Measurements from ENCODE around the gene CLIC3. TPM values are rescaled to one million over a fixed set of nuclear protein-coding genes. Genes with fewer than 3 reads are reported as not detected.

The CLIC3 gene, protein sequence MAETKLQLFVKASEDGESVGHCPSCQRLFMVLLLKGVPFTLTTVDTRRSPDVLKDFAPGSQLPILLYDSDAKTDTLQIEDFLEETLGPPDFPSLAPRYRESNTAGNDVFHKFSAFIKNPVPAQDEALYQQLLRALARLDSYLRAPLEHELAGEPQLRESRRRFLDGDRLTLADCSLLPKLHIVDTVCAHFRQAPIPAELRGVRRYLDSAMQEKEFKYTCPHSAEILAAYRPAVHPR
- under 1 TPM in 2 of 6 experiments, not detected in 4; 0.37 to 0.51 TPM for total RNA-seq
- long read RNA-seq, partial matches to known transcripts: 1 of 1 reads
- long read RNA-seq, other reads (novel, unspliced or antisense): 0 of 1 reads

DNA sequence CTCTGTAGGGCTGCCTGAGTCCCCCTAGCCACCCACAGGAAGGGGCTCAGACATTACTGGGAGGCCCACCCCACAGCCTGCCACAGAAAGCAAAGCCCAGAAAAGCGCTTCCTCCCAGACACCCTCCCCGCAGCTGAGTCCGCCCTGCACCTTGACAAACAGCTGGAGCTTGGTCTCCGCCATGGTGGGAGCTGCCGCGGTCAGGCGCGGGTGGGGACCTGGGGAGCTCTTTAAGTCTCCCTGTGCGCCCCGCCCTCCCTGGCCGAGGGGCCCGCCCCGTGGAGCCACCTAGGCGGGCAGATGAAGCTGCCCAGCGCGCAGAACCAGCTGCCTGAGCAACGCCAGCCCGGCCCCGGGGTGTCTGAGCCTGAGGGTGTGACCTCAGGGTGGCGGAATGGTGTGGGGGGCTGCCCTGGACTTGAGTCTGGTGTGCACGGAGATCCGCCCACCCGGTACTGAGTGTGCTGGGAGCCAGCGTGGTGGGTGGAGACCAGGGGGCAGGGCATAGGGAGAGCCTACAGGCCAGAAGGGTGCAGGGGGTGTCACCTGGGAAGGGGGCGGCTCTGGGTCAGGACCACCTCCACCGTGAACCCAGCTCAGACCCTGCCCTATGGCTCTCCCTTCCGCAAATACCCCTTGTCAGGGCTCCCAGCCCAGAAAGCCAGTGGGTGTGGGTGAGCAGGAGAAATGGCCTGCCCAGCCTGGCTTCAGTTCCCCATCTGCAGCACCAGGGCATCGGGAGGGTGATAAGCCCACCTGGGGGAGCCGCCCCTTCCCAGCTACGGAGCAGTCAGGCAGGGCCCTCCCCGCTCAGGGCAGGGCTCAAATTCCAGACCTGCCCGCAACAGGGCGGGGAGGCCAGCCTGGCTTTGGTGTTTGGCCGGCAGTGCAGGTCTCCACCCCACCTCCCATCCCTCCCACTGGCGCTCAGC, at the start of gene CLIC3:
CLIC3 (minus strand) TSS at position 208 of the 932 bp plus-strand sequence; CDS start at position 183, 25 bp downstream.
- DNase-seq: no peak
- intact Hi-C loops (cut with DNase I): no loop called here
- Histone ChIP-seq H3K36me3 (no peaks in the 10 kb centered on the region), H3K9me3 (no peaks in the 10 kb centered on the region), H3K4me3 (no peak within 1 kb of the TSS), H3K4me1 (peaks cover 0 to 14% (median 5%) of the 10 kb centered on the region in 4 donors), H3K27ac (peak within 1 kb of the TSS in 1 of 3 donors; percentile 29), H3K27me3 (no peaks in the 10 kb centered on the region)
- 17% methylated on average over 1 of the region's 35 CpGs for WGBS (ENCODE audit: insufficient coverage, low coverage, low lambda C conversion rate, missing lambda C conversion rate)
- TF ChIP-seq, protein P1, sequence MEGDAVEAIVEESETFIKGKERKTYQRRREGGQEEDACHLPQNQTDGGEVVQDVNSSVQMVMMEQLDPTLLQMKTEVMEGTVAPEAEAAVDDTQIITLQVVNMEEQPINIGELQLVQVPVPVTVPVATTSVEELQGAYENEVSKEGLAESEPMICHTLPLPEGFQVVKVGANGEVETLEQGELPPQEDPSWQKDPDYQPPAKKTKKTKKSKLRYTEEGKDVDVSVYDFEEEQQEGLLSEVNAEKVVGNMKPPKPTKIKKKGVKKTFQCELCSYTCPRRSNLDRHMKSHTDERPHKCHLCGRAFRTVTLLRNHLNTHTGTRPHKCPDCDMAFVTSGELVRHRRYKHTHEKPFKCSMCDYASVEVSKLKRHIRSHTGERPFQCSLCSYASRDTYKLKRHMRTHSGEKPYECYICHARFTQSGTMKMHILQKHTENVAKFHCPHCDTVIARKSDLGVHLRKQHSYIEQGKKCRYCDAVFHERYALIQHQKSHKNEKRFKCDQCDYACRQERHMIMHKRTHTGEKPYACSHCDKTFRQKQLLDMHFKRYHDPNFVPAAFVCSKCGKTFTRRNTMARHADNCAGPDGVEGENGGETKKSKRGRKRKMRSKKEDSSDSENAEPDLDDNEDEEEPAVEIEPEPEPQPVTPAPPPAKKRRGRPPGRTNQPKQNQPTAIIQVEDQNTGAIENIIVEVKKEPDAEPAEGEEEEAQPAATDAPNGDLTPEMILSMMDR (IDR thresholded peaks at IDR 0.05): no peak
- no peak for TF ChIP-seq POLR2A (IDR thresholded peaks at IDR 0.05)
- ATAC-seq: peak in 2 of 4 donors; percentile 1 to 7

DNA sequence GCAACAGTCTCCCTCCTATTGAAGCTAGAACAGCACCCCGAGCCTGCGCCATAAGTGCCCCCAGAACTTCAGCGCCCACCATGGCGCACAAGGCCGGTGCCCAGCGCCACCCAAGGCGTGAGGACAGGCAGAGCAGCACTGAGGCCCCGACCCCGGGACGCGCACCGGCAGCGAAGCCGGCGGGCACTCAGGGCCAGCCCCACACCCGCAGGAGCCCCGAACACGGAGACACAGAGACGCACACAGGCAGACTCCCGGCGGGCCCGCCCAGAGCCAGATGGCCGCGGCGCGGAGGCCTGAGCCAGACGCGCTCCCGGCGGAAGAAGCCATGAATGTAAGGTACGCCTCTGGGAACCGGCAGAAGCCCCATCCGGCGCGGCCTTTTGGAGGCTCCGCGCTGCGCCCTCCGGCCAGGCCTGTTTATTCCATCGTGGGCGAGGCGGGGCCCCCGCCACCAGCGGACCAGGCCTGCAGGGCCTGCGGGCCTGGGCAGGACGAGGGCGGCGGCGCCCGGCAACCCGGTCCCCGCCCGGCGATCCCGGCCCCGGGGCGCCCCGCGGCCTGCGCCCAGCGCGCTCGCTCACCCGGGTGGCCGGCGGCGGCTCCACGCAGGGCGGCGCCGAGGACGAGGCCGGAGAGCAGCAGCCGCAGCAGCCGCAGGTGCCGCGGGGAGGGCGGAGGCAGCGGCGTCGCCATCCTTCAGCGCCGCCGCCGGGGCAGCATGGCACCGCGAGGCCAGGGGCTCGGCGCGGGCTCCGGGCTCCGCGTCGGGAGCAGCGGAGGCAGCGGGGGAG, 49.1 kb upstream of the CLIC3 start:
- Histone ChIP-seq H3K4me1 (peaks cover 0 to 9% (median 0%) of the 10 kb centered on the region in 4 donors), H3K36me3 (no peaks in the 10 kb centered on the region), H3K27ac (peak overlapping the region in 2 of 3 donors; percentile 13 to 51), H3K9me3 (no peaks in the 10 kb centered on the region), H3K4me3 (peak overlapping the region; percentile 31 to 48 (median 35)), H3K27me3 (peaks cover 3 to 23% of the 10 kb centered on the region in 2 donors)
- TF ChIP-seq, protein P1 (IDR thresholded peaks at IDR 0.05): no peak
- no peak for TF ChIP-seq POLR2A (IDR thresholded peaks at IDR 0.05)
- DNase-seq: no peak
- WGBS (ENCODE audit: insufficient coverage, low coverage, low lambda C conversion rate, missing lambda C conversion rate): 0% methylated on average over 11 of the region's 96 CpGs
- intact Hi-C loops (cut with DNase I): no loop called here
- ATAC-seq: no peak

GRCh38 chr9:137044502-137045177, 48.3 kb upstream of the CLIC3 start:
- 23% methylated on average over 10 of the region's 18 CpGs for WGBS (ENCODE audit: insufficient coverage, low coverage, low lambda C conversion rate, missing lambda C conversion rate)
- no peaks in the 10 kb centered on the region for H3K9me3 ChIP-seq
- ATAC-seq (no peak), DNase-seq (no peak)
- intact Hi-C loops (cut with DNase I): no loop called here
- no peak overlapping the region for H3K27ac ChIP-seq
- peak overlapping the region; percentile 28 to 48 (median 29) for H3K4me3 ChIP-seq
- H3K36me3 ChIP-seq: no peaks in the 10 kb centered on the region
- no peak for TF ChIP-seq POLR2A (IDR thresholded peaks at IDR 0.05)
- TF ChIP-seq, protein P1 (IDR thresholded peaks at IDR 0.05): no peak
- peaks cover 0 to 9% (median 0%) of the 10 kb centered on the region in 4 donors for H3K4me1 ChIP-seq
- peaks cover 3 to 23% of the 10 kb centered on the region in 2 donors for H3K27me3 ChIP-seq

GRCh38 chr9:137044037-137044436, 47.7 kb upstream of the CLIC3 start:
- 8% methylated on average over 6 of the region's 12 CpGs for WGBS (ENCODE audit: insufficient coverage, low coverage, low lambda C conversion rate, missing lambda C conversion rate)
- ATAC-seq (no peak), DNase-seq (no peak)
- Histone ChIP-seq H3K4me1 (peaks cover 0 to 9% (median 0%) of the 10 kb centered on the region in 4 donors), H3K27ac (no peak overlapping the region), H3K27me3 (peaks cover 3 to 23% of the 10 kb centered on the region in 2 donors), H3K9me3 (no peaks in the 10 kb centered on the region), H3K4me3 (peak overlapping the region in 1 of 3 donors; percentile 29), H3K36me3 (no peaks in the 10 kb centered on the region)
- TF ChIP-seq, protein P1 (IDR thresholded peaks at IDR 0.05): no peak
- TF ChIP-seq POLR2A (IDR thresholded peaks at IDR 0.05): no peak
- intact Hi-C loops (cut with DNase I): no loop called here
